Stimulated activated CD4-positive, alpha-beta T cell treated with anti-CD3 and anti-CD28 coated beads, Interleukin-15, amount 100 ng/mL, for 1 hour (primary cell): Measurements from ENCODE around the gene KISS1.

Source experiments
- DNase-seq, 2 donors: peaks; one replicate each; pipeline ENCODE4 v3.0.0-alpha.2; 2020; ENCODE audit warnings: low read depth in 1 of 2, low spot score in 1 of 2

The KISS1 gene

DNA sequence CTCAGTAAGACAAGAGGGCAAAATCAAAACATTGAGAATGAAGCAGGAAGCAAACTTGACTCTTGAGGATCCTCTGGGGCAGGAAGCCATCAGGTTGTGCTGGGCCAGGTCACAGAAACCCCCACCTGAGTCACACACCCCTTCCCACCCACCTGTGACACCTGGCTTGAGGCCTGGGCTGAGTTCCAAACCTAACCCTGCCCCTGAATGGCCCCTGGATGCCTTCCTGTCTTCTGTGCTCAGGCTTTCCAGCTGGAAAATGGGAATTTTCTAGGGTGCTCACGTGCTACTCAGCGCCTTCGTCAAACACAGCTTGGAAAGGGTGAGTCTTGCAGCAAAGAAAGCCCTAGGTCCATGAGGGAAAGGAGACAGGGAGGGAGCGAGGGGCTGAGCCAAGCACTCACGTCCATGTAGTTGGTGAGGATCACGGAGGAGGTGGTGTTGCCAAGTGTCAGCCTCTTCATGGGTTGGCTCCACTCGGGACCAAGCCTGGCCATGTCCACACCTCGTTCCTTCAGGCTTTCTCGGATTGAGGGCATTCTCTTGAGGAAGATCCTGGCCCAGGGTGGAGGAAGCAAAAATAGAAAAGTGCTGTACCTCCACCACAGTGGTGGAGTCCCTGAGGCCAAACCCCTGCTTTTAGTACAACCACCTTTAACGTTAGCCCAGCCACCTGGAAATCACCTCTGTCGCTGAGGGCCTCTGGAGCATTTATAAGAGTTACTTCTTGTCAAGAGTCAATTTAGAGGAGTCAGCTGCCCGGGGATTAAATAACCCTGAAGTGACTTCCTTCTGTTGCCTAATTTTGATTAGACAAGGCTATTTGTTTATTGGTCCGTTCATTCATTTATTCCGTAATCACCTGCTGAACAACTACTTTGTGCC, 34.4 kb downstream of the KISS1 start:
- no peak for DNase-seq

DNA sequence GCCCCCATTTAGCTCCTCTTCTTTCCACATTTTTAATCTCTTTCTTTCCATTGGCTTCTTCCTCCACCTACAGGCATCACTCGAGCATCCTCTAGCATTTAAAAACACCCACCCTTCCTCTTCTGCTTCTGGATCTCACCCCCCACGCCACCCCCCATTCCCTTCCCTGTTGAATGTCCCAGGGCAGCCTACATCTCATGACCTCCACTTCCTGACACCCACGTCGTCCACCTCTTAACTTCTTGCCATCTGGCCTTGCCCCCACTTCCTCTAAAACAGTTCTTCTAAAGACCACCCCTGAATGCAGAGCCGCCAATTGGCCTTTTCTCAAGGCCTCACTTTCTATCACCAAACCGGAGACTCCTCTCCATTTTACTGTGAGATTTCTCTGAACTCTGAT, 38.3 kb downstream of the KISS1 start:
- no peak for DNase-seq

- DNase-seq: no peak
Measured at GRCh38 chr1:204155881-204156280, 40.4 kb downstream of the KISS1 start.

DNA sequence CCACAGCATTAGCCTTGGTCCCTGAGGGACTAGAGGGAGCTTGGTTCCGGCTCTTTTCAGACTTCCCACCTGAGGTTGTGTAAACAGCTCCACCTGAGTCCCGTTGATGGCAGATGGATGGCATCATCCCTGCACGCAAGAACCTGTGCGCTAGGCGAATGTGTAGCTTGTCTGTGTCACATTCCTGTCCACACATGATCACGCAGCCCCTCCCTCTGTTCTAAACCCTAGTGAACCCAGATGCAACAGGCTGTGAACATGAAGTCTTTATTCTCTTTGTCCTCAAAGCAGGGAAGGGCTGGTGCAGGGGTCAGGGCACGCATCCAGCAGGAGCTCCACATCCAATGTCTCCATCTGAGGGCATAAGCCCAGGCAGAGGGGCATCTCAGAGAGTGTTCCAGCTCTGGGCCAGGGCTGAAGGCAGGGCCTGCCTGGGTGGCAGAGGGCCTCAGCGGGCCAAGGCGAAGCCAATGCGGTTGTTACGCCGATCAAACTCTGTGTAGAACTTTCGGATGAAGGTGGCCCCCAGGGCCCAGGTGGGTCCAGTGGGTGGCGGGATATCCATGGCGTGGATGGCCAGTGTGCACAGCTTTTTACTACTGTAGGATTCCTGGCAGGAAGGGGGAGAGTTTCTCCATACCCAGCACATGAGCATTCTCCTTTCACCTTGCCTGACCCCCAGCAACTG, 41.6 kb downstream of the KISS1 start:
- no peak for DNase-seq

DNA sequence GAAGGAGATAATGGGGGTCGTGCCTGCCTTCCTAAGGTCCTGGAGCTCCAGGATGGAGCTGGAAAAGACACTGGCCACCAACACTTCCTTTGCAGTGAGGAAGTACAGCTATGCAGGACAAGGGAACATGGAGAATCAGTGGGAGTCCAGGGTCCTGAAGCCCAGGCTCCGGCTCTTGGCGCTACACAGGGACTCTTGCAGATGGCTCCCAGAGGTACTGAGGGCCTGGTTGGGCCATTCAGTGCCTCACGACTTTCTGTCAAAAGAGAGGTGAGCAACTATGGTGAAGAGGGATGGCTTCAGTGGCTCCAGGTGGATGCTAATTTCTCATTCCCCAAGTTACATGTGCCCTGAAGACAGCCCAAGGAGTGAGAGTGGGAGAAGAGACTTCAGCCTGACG, 42.6 kb downstream of the KISS1 start:
- no peak for DNase-seq

GRCh38 chr1:204152310-204153044, 43.8 kb downstream of the KISS1 start:
- no peak for DNase-seq

DNA sequence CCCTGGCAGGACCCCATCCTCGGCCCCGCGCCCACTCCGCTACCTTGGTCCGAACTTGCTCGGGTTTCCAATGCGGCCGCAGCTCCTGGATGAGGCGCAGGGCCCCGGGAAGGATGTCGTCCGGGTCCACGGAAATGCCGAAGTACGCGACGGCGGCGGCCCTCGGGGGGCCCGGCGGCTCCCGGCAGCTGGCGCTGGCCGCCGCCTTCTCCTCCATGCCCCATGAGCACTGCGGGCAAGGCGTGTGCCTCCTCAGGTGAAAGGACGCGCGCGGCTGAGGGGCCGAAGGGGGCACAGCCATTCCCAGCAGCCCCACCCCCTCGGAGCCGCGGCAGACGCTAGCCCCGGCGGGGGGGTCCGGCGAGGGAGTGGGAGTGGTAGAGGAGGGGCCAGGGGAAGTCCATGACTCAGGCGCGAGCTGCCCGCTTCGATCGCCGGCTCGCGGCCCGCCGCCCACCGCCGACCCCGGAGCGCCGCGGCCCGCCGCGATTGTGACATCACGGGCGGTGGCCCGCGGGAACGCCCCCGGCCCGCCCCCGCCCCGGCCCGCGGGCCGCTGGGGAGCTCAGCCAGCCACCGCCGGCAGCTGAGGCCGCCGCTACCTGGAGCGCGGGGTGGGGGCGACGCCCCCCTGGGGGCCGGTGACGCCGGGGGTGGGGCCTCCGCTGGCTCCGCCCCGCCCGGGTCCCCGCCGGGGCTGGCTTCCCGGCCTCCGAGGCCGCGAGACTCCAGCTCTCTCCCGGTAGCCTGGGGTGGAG, 44.6 kb downstream of the KISS1 start, which contains the start of gene ETNK2:
Gene ETNK2, minus strand, starts transcription at position 493 of the 758 bp plus-strand sequence. Its CDS starts 192 bp downstream, at position 301.
- peak; percentile 24 to 39 for DNase-seq

GRCh38 chr1:204150702-204151551, 45.4 kb downstream of the KISS1 start:
- DNase-seq: no peak

GRCh38 chr1:204149635-204150565, 46.4 kb downstream of the KISS1 start:
- no peak for DNase-seq

GRCh38 chr1:204149107-204149506, 47.2 kb downstream of the KISS1 start:
- DNase-seq: no peak

DNA sequence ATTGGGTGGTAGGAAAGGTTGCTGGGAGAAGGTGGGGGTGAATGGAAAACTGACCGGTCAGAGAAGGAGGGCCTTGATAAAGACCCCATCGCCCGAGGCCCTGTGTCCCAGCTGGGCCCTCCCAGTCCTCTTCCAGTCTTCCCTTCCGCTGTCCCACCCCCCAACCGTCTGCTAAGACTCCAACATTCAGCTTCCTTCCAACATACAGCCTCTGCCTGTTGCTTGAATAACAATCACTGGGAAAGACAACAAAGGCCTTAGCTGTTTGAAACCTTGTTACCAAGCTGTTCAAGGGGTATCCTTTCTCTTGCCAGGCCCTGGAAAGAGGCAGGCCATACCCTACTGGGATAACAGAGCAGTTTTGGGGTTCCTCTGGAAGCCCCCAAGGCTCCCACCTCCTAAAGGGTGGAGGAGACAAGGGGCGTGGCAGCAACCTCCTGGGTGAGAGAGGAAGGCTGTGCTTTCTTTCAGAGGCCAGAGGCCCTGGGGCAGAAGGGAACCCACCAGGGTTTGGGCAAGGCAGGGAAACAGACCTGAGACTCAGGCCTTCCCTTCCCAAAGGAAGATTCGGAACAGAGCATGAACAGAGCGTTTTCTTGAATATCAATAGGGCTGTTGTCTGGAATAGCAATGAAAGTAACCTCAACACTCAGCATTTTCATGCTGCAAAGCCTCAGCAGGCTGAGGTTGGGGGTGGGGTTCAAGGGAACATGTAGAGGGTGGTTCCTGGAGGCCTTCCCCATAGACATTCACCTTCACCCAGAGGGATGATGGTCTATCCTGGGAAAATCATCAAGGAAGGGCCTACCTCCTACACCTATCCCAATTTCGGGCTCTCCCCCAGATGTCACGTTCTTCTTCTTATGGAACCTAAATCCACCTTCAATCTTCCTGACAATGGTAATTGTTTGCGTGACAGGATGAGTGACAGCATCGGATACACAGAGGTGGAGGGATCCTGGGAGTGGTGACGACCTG, 48.6 kb downstream of the KISS1 start:
- no peak for DNase-seq

DNA sequence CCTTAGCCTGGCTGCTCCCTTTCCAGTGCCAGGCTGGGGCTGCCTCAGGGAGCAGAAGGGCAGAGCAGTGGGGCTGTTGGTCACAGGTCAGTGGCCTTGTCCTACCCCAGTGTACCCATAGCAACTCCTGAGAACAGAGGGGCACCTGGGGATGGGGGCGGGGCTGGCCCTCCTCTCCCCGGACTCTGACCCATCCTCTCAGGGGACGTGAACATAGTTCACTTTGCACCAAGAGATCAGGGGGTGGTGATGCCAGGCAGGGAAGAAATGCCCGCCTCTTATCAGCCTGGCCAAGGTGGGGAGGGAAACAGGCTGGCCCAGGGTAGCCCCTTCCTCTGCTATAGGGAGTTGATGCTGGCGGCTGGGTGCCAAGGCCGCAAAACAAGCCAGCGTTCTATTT, 49.3 kb downstream of the KISS1 start:
- DNase-seq: no peak

- no peak for DNase-seq
Measured at GRCh38 chr1:204146309-204146708, 50.0 kb downstream of the KISS1 start.

DNA sequence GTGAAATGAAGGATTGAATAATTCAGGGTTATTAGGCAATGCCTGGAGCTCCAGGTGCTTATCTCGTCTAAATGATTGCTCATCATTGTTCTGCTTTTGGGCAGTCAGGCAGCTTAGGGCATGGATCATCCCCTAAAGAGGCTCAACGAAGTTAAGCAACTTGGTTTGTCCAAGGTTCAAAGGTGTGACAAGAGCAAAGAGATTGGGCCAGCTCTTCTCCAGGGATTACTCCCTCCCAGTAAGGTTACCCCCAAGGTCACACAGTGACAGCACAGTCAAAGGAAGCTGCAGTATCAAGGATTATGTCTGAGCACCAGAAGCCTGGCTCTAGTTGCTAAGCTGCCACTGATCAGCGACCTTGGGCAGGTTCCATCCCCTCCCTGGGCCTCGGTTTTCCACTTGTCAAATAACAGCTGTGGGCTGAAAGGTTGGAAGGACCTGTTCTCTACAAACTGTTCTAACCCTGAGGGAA, 51.2 kb downstream of the KISS1 start:
- DNase-seq: no peak

GRCh38 chr1:204143276-204144041, 52.8 kb downstream of the KISS1 start:
- DNase-seq: no peak

- DNase-seq: no peak
Measured at GRCh38 chr1:204142032-204142974, 54.0 kb downstream of the KISS1 start.
